PC-3 (cell line): ENCODE measurements around the gene GEMIN5.

Experiments
- CTCF ChIP-seq: fragments of 300-600 bp; sonication (generic); conservative IDR thresholded peaks from 2 replicates; pipeline ENCODE4 v1.5.1; 2017; ENCODE audit warnings: antibody characterized with exemption, low read depth, mild to moderate bottlenecking, low read length
- EZH2 ChIP-seq: fragments of 300-600 bp; sonication (generic); IDR thresholded peaks from one replicate; pipeline ENCODE4 v1.6.1; 2017; ENCODE audit warnings: antibody characterized with exemption, mild to moderate bottlenecking, low read length; ENCODE audit not compliant: unreplicated experiment

- TF ChIP-seq CTCF (no peak), EZH2 (no peak)
Measured at GRCh38 chr5:154865466-154866184, 72.4 kb downstream of the GEMIN5 start.
